Activated CD4-positive, alpha-beta T cell treated with anti-CD3 and anti-CD28 coated beads, Interleukin-2, amount 50 U/mL, for 24 hours (primary cell): ENCODE results near the gene ANO2.

Experiments
- DNase-seq, 2 donors: peaks; one replicate each; pipeline ENCODE4 v3.0.0-alpha.2; 2020; ENCODE audit warnings: low read depth in 1 of 2, low spot score in 1 of 2

The ANO2 gene

DNA sequence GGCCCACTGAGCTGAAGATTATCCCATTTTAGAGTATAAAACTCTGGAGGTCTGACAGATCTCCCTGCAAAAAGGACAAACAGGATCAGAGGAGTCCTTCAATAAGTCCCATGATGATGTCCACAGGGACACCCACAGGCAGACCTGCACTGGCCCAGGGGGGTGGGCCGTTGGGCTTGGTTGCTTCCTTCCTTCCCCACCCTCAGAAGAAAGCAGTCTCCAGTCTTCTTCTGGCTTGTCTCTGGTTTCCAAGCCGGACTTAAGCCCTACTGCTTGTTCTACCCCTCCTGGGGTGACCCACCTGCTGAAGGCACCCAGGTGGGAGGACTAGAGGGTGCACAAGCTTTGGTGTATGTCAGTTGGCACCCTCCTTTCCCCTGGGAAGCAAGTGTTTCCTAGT lies 209.0 kb downstream of the ANO2 start:
- DNase-seq = no peak

DNA sequence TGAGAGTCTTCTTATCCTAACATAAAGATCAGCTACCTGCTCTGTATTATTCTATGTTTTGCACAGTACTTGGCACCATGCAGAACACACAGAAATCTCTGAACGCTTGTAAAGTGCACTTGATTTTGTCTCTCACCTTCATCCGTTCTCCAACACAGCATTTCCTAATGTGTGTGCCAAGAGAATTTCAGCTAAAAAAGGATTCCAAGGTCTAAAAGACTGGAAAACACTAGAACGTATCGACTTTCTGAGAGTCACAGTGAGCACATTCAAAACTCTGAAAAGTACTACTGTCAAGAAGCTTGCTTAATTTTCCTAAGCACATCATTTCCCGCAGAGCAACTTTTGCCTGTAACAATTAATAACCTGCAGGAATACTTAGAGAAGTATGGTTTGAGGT lies 211.1 kb downstream of the ANO2 start:
- DNase-seq = no peak

DNA sequence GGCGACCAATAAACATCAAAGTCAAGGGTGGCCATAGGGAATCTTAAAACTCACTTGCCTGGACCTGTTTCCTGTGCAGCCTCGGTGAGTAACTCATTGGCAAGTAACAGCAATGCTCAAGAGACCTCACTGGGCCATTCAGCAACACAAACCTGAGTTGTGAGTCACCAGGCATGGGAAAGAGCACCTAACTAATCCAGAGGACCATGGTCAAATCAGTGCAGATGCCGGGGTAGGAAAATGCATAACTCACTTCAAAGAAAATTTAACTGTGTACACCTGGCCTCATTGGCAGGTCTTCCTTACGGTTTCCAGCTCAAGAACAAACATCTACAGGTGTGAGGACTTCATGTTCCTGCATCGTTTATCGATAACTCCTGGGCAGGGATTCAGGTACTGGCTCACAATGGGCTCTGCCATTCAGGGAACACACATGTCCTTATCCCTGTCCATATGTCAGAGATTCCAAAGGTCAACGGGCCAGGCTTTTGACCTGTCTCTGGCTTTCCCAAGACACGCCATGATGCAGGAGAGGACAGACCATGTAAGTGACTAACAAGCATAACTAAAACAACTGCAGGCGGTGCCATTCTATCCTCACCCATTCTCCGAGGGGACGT lies 211.8 kb downstream of the ANO2 start:
- DNase-seq = no peak

DNA sequence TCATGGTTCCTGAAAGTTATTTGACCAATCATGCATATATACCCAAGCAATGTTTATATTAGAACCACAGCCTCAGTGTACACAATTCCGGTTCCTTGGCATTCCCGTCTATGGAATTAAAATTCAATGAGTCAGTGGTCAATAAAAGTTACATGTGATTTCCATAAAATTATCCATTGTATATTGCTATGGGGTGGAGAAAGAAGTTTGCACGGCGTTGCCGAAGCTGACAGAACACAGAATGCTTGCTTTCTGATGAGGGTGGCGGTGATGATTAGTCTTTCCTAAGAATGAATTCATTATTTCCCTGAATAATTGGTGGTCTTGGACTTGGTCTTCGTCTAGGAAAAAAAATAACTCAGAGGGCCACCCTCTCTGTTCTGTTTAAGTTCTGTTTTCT lies 214.1 kb downstream of the ANO2 start:
- DNase-seq = no peak

DNA sequence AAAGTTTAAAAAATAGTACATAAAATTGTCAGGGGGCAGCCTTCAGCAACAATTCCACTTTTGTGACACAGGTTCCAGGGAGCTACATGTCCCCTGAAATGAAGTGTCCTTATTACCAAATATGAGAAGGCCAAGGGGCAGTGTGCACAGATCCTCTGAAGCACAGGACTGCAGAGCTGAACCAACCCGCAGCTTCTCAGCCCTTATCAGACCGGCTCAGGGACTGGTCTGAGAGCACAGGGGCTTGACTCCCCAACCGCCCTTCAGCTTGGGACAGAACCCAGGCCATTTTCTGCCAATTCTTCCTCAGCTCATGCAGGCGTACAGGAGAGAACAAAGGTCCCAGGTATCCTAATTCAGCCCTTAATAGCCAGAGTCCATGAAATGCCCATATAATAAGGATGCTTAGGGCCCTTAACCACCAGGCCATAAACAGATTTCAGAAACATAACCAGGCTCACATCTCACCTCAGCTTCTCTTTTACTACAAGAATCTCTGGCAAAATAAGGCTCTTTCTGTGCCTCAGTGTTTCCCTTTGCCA lies 221.3 kb downstream of the ANO2 start:
- DNase-seq = no peak

DNA sequence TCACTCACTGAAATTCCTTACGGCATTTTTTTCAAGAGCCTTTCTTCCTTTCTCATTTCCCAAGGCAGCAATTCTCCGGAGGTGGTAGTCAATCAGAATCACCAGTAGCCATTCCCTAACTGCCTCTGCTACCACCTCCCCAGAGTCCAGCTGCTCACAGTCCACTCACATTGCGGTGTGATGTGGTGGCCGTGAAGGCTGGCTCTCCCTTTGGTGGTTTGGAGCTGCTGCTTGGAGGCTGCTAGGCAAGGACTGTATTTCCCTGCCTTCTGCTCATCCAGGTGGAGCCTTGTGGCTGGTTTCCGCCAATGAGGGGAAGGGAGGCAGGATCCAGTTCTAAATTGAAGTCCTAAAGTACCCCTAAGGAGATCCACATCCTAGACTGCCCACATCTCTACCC lies 222.0 kb downstream of the ANO2 start:
- DNase-seq = no peak

DNA sequence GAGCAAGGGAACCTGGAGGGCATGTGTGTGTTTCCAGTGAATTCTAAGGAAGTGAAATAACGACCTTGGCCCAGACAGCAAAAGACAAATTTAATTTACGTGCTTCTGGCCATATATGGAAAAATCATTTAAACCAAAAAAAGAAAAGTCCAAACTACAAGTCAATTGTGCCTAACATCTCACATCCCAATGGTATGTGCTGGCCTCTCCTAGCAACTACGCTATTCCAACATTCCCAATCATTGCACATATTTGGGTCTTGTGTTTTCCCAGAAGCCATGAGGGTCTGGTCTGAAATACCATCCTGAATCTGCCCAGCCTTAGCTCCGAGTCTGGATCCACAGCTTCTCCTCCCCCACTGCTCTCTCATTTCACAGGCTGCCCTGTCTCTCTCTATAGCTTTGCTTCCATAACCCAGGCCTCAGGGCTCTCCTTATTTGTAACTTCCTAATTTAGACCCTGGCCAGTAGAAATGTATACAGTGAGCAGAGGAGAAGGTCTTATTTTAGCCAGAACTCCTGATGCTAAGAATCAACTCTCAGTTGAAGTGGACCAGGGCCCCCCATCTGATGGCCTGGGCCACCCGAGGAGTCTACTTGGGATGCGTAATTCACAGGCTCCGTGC lies 224.6 kb downstream of the ANO2 start:
- DNase-seq = no peak

DNA sequence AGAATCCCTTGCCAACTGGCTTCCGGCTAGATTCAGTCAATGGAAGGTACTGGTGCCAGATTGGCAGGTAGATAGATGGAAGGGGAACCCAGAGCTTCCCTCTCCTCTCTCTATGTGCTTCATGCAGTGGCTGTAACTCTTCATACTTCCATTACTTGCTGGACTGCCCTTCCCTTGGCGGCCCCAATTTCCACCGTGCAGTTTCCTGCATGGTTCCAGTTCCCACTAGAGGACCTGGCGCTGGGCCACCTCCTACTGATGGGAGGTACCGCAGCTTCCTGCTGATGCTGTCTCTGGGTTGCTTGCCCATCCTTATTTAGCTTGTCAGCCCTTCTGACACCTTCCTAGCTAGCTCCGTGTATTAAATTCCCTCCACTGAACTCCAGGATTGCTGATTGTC lies 226.4 kb downstream of the ANO2 start:
- no peak for DNase-seq

DNA sequence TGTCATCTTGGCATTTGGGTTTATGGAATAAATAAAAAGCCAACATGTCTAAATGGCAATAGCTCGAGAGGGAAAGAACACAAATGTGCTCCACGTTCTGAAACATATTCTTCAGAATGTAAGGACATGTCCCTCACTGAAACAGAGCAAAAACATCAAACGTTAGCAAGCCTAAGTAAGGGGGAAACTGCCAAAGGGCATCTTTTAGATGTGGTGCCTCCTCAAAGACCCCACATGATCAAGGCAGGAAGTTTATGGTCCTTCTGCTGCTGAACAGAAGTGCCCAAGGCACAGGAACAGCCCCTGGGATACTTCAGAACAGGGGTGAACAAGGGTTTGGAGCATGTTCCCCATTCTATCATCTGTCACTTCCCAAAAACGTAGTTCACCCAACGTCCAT lies 227.0 kb downstream of the ANO2 start:
- DNase-seq = no peak

DNA sequence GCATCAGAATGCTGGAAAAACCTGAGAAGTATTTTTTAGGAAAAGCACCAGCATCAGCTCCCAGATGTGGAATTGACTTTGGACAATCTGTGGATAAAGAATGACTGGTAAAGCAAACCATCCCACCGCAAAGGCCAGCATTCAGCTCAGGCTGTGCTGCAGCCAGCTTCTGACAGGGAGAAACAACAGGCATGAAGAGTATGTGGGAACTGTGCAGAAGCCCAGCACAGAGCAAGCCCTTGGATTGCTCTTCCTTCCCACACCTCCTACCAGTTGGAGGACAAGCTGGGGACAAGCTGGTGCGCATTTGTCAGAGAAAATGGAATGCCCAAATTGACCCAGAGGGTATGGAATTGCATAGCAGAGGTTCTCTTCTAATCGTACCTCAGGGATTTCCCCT lies 228.1 kb downstream of the ANO2 start:
- no peak for DNase-seq

DNA sequence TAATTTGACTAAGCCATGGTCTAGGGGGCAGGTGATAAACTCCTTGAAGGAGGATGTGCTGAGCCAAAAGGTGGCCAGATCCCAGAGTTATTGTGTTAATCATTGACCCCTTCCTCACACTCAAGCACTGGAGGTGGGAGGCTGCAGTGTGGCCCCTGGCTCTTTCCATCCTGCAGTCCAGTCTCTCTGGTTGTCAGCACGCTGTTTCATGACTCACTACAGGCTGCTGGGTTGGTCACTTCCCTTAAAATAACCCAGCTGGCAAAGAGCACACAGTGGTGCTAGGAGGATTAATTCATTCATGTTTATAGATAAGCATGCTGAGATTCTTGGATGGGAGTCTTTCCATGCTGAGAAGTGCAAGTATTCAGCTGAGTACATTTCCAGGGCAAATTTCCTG lies 228.9 kb downstream of the ANO2 start:
- no peak for DNase-seq

DNA sequence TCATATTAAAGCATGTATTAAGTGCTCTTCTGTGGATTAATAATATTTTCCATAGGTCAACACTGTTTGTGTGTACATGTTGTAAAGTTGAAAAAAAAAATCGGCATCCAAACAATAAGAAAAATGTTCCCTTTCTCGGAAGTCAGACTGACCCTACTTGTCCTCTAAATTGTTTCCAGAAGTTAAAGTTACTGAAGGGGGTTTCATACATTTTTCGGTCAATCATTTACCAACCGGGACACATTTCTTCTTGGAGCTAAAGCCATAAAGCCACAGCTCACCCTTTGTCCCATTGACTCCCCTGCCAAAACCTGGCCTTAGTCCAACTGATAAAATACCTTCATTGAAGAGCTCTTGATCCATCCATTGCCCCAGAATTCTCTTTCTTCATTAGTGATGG lies 230.0 kb downstream of the ANO2 start:
- no peak for DNase-seq

DNA sequence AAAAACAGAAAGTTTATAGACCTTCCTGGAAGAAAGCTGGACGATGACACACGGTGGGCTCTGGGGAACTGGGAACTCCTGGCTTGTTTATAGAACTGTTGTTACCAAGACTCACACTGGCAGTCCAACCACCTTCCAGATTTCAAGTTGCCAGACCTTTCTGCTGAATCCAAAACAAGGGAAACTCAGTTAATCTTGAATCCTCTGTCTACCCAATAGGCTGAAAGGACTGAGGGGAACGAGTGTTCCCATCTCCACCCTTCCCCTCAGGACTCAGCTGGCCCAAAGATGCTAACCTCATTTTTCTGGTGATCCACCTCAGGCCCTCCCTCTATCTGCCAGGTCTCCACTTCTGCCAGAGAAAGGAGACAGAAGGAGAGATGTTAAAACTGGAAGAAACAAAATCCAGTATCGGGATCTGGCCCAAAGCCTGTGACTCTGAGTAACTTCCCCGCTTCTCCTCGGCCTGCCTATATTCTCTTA lies 231.4 kb downstream of the ANO2 start:
- DNase-seq = no peak

DNA sequence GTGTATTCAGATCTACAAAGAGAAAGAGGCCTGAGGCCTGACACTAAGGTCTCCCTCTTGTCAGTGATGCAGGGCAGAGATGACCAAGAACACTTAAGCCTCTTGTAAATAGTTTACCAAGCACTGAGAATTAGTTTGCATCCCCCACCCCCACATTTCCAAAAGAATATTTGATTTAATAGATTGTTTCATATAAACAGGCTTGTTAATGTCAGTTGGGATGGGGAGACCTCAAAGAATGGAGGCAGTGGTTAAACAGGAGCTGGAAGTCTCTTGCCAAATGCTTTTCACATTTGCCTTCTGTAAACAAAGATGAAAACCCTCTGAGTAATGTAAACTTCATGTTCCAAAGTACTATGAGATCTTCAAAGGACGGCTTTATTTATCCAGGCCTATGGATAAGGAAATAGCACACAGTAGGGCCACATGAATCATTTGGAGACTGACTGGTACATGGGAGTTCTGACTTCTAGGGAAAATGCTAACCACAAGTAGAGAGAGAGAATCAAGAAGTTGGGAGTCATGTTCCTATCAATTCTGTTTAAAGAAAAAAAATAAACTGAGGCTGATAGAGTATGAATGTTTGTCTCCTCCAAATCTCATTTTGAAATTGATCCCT lies 234.7 kb downstream of the ANO2 start:
- no peak for DNase-seq

DNA sequence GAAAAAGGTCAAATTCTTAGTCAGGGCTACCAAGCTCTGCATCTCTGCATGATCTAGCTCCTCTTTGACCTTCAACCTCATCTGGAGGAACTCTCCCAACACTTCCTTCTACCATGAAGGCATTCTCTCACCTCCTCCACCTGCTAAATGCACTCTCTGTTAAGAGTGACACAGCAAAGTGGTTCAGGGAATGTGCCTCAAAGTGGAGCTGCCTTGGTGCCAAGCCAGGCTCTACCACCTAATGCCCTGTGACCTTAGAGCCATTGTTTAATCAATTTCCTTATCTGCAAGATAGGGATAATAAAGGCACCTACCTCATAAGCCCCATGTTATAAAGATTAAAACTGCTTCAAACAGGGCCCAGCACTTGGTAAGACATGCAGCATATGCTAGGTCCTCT lies 236.7 kb downstream of the ANO2 start:
- DNase-seq = no peak

DNA sequence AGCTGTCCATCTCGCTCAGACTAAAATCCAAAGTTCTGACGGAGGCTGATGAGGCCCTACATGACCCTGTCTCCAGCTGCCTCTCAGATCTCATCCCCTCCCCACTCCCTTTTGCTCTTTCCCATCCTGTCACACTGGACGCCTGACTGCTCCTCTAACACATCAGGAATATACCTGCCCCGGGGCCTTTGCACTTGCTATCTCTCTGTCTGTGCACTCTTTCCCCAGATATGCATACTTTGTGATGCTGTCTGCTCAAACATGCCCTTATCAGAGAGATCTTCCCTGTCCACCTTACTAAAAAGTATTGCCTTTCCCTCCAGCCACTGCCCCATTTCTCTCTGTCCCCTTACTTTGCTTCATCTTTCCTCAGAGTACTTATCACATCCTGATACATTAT lies 238.8 kb downstream of the ANO2 start:
- no peak for DNase-seq

DNA sequence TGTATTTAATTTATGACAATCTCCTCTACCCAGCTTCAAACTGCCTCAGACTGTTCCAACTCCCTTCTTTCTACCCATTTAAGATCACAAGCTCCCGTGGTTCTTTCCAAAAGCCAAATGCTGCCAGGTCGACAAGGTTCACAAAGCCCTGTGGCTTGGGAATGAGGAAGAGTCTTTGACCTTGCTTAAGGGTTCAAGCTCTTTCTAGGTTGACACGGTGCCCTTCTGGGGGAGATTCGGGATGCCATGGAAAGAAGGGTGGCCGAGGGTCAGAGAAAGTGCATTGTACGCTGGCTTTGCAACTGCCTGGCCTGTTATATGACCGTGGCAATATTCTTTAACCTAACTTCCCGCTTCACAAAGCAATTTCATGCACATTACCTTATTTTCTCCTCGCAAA lies 239.3 kb downstream of the ANO2 start:
- DNase-seq = no peak

DNA sequence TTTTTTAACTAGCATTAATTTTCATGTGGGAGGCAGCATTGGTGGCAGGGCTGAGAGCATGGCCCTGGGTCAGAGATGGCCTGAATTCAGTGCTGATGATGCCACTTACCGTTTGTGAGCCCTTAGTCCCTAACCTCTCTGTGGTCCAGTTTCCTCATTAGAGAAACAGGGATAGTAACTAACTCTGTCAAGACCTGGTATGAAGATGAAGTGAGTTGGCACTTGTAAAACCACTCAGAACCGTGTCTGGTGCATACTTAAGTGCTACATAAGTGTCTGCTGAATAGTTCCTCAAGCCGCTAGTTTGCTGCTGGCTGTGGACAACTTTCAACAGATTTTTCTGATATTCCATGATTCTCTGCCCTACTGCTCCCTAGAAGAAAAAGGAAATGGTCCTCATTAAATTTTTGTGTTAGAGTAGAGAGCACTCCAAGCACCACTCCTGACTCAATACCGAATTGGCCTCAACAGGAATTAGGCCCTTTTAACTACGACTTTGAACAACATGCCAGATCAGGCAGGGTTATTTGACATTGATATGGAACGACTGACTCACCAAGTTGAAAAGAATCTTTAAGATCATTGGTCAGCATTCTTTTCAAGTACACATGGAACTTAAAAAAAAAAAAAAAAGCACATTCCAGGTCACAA lies 250.2 kb downstream of the ANO2 start:
- no peak for DNase-seq

DNA sequence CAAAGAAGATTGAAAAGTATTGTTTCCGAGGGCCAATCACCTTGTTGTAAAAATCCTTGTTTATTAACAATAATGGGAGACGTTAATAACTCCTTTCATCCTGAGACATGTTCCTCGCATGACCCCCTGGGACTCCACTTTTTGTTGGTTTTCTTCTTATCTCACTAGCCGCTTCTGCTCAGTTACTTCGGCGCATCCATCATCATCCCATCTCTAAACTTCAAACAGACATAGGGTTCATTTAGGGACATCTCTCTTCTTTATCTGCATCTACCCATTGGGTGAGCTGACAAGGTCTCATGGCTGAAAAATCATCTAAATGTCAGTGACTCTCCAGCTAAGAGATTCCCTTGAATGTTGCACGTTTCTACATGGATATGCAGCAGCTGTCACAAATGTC lies 252.2 kb downstream of the ANO2 start:
- DNase-seq = no peak

DNA sequence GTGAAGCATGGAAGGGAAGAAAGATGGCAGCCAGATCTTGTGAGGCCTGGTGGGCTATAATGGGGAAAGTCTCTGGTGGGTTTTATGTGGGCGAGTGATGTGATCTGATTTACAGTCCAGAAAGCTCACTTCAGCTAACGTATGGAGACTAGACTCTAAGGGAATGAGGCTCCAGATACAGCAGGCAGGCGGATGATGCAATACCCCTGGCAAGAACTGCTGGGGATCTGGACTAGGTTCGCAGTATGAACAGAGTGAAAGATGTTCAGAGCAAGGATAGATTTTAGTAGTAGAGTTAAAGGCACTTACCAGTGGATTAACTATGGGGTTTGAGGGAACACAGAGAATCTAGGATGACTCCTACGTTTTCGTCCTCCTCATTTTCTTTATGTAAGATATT lies 253.1 kb downstream of the ANO2 start:
- DNase-seq = no peak

DNA sequence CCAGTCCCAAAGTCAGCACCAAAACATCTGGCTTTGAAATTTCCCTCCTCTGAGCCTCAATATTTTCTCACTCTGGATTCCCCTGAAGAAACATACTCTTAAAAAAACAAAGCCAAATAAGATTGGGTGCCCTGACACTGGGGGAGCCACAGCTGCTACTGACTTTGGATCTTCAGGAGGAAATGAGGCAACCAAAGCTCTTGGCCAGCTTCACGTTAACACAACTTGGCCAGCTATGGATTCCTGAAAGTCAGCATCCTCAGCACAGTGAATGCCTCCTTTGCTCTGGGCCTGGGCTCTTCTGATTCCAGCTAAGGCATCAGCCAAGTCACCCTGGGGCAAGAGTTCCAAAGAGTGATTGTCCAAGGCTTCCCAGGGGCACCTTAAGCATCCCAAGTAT lies 254.8 kb downstream of the ANO2 start:
- DNase-seq = no peak

DNA sequence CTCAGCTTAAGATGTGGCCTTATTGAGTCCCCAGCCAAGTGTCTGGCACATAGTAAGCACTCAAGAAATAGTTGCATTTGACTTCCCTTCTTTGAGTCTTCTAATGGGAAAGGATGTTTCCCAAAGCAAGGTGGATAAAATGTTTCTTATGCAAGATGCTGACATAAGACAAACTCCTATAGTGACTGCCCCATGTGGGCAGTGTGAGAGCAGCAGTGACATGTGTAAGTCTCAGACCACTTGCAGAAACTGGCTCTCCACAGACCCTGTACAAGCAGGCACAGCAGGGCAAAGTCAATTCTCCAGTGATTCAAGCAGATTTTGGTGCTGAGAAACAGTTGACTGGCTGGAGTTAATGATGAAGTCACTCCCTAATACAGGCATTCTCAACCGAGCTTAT lies 255.3 kb downstream of the ANO2 start:
- no peak for DNase-seq
